NCI-H748 treated with DMSO at 0.1 percent for 48 hours (cell line): Measurements from ENCODE around the gene BEAN1.

Experiments used
- DNase-seq: peaks from one replicate; lab custom pipeline; 2025; lab: John Stamatoyannopoulos, UW

BEAN1 gene

GRCh38 chr16:66427036-66427860, at the start of gene BEAN1:
Gene BEAN1, plus strand, starts transcription at chr16:66427295. Its CDS starts 10,382 bp downstream, at chr16:66437677.
- DNase-seq = no peak

GRCh38 chr16:66377324-66377723, 49.8 kb upstream of the BEAN1 start:
- DNase-seq = no peak

GRCh38 chr16:66378741-66379570, 48.1 kb upstream of the BEAN1 start:
- DNase-seq = no peak

- DNase-seq = no peak
These were observed 47.5 kb upstream of the BEAN1 start for GRCh38 chr16:66379571-66379941.

GRCh38 chr16:66380421-66380820, 46.7 kb upstream of the BEAN1 start:
- DNase-seq = no peak

GRCh38 chr16:66381585-66382170, 45.4 kb upstream of the BEAN1 start:
- DNase-seq = no peak

- DNase-seq = no peak
These were observed 44.7 kb upstream of the BEAN1 start for GRCh38 chr16:66382171-66382965.

GRCh38 chr16:66382966-66383299, 44.2 kb upstream of the BEAN1 start:
- DNase-seq = no peak

- no peak for DNase-seq
These were observed 43.5 kb upstream of the BEAN1 start for GRCh38 chr16:66383551-66383950.

- DNase-seq = no peak
These were observed 41.7 kb upstream of the BEAN1 start for GRCh38 chr16:66385415-66385814.

GRCh38 chr16:66386629-66387622, 40.2 kb upstream of the BEAN1 start:
- no peak for DNase-seq

- DNase-seq = no peak
These were observed 39.2 kb upstream of the BEAN1 start for GRCh38 chr16:66387817-66388332.

- no peak for DNase-seq
These were observed 38.5 kb upstream of the BEAN1 start for GRCh38 chr16:66388350-66389139.

GRCh38 chr16:66389256-66390176, 37.6 kb upstream of the BEAN1 start:
- DNase-seq = no peak

- DNase-seq = no peak
These were observed 36.6 kb upstream of the BEAN1 start for GRCh38 chr16:66390346-66391108.

GRCh38 chr16:66391726-66392670, 35.1 kb upstream of the BEAN1 start:
- no peak for DNase-seq
